Measurements from ENCODE around the gene DUSP2. TPM values are rescaled to one million over a fixed set of nuclear protein-coding genes. Genes with fewer than 3 reads are reported as not detected.

DUSP2 gene
- total and polyA plus RNA-seq, 2 experiments from 2014 or later, result 6.6 to 13.0 TPM

- TF ChIP-seq, protein P1, sequence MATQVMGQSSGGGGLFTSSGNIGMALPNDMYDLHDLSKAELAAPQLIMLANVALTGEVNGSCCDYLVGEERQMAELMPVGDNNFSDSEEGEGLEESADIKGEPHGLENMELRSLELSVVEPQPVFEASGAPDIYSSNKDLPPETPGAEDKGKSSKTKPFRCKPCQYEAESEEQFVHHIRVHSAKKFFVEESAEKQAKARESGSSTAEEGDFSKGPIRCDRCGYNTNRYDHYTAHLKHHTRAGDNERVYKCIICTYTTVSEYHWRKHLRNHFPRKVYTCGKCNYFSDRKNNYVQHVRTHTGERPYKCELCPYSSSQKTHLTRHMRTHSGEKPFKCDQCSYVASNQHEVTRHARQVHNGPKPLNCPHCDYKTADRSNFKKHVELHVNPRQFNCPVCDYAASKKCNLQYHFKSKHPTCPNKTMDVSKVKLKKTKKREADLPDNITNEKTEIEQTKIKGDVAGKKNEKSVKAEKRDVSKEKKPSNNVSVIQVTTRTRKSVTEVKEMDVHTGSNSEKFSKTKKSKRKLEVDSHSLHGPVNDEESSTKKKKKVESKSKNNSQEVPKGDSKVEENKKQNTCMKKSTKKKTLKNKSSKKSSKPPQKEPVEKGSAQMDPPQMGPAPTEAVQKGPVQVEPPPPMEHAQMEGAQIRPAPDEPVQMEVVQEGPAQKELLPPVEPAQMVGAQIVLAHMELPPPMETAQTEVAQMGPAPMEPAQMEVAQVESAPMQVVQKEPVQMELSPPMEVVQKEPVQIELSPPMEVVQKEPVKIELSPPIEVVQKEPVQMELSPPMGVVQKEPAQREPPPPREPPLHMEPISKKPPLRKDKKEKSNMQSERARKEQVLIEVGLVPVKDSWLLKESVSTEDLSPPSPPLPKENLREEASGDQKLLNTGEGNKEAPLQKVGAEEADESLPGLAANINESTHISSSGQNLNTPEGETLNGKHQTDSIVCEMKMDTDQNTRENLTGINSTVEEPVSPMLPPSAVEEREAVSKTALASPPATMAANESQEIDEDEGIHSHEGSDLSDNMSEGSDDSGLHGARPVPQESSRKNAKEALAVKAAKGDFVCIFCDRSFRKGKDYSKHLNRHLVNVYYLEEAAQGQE (IDR thresholded peaks at IDR 0.05; ENCODE audit: unreplicated experiment), result no peak
- TF ChIP-seq ETS1 (IDR thresholded peaks at IDR 0.05) (no peak), ZNF331 (CRISPR knock-in tag; IDR thresholded peaks at IDR 0.05; ENCODE audit: low read depth) (no peak), CREB1 (CRISPR knock-in tag; IDR thresholded peaks at IDR 0.05; ENCODE audit: low read depth) (no peak), EZH2phosphoT487 (IDR thresholded peaks at IDR 0.05; ENCODE audit: unreplicated experiment) (no peak), NANOG (IDR thresholded peaks at IDR 0.05; ENCODE audit: borderline replicate concordance) (no peak), JUNB (IDR thresholded peaks at IDR 0.05; ENCODE audit: unreplicated experiment) (no peak)
Measured at GRCh38 chr2:96111257-96111640, 34.0 kb downstream of the DUSP2 start (continued).

- Mint-ChIP-seq H3K36me3 (ENCODE audit: low read depth) (0 out of 3 replicates have a peak, but pooled peaks cover under 1% of the 10 kb centered on the region), H3K4me3 (no peak overlapping the region), H3K4me1 (peaks cover 31% of the 10 kb centered on the region), H3K27me3 (ENCODE audit: insufficient read depth, low read depth, poor library complexity) (peaks cover 21% of the 10 kb centered on the region), H3K9me3 (peaks cover 4% of the 10 kb centered on the region; the same call in 2 of the 3 replicates), H3K27ac (no peak overlapping the region)
- H3K27ac ChIP-seq (ENCODE audit: low read depth), result no peak overlapping the region
- no peaks in the 10 kb centered on the region for H3K79me2 ChIP-seq (replicated peaks; ENCODE audit: insufficient read depth)
- no peaks in the 10 kb centered on the region for H4K20me1 ChIP-seq (replicated peaks; ENCODE audit: insufficient read depth)
- peaks cover 20% of the 10 kb centered on the region for H3K4me1 ChIP-seq (ENCODE audit: insufficient read depth)
- no peak overlapping the region for H3K4me3 ChIP-seq
- no peak for DNase-seq (ENCODE audit: low spot score)
- no peaks in the 10 kb centered on the region for H3K9me2 ChIP-seq (ENCODE audit: insufficient read depth)
- H3K4me2 ChIP-seq, result no peak overlapping the region
- ATAC-seq, result no peak
- H3K36me3 ChIP-seq (ENCODE audit: insufficient read depth), result no peaks in the 10 kb centered on the region
- H3K27me3 ChIP-seq (ENCODE audit: insufficient read depth), result peaks cover 9% of the 10 kb centered on the region
- H3F3A ChIP-seq (replicated peaks; ENCODE audit: low read depth), result no peaks in the 10 kb centered on the region
- no peak overlapping the region for H2AFZ ChIP-seq
- TF ChIP-seq CREB1 (CRISPR knock-in tag; IDR thresholded peaks at IDR 0.05; ENCODE audit: low read depth), result no peak
- no peak for TF ChIP-seq ETS1 (IDR thresholded peaks at IDR 0.05)
- no peak for TF ChIP-seq POLR2AphosphoS5 (IDR thresholded peaks at IDR 0.05; ENCODE audit: low read depth)
- no peak for TF ChIP-seq EZH2phosphoT487 (IDR thresholded peaks at IDR 0.05; ENCODE audit: unreplicated experiment)
- no peak for TF ChIP-seq ZNF331 (CRISPR knock-in tag; IDR thresholded peaks at IDR 0.05; ENCODE audit: low read depth)
- TF ChIP-seq STAT1 (IDR thresholded peaks at IDR 0.05; ENCODE audit: unreplicated experiment), result no peak
- TF ChIP-seq EZH2 (IDR thresholded peaks at IDR 0.05; ENCODE audit: low read depth, unreplicated experiment), result no peak
- TF ChIP-seq, protein P1 (IDR thresholded peaks at IDR 0.05; ENCODE audit: unreplicated experiment), result no peak
- no peak for TF ChIP-seq ZNF114 (CRISPR knock-in tag; IDR thresholded peaks at IDR 0.05)
- TF ChIP-seq NANOG (IDR thresholded peaks at IDR 0.05; ENCODE audit: borderline replicate concordance), result no peak
- TF ChIP-seq CTCF (conservative IDR thresholded peaks at IDR 0.05; ENCODE audit: low read depth in 2 of 2), result no peak
- no peak for TF ChIP-seq JUNB (IDR thresholded peaks at IDR 0.05; ENCODE audit: unreplicated experiment)
Measured at GRCh38 chr2:96110621-96111256, 34.5 kb downstream of the DUSP2 start.

All from GM23338 (cell line).